ENCODE results near the gene NLRP9. TPM values are rescaled to one million over a fixed set of nuclear protein-coding genes. Genes with fewer than 3 reads are reported as not detected.

Gene NLRP9
- total and polyA plus RNA-seq, 2 of the 4 experiments (the other 2 are of a cell fraction), result not detected

GRCh38 chr19:55690769-55691545 is 47.2 kb downstream of the NLRP9 start (continued):
- no peak for TF ChIP-seq RCOR1 (IDR thresholded peaks at IDR 0.05; ENCODE audit: insufficient replicate concordance, low read length)

GRCh38 chr19:55690109-55690768 is 48.0 kb downstream of the NLRP9 start:
- H4K8ac ChIP-seq (ENCODE audit: low read depth in 2 of 2, low read length in 2 of 2), result no peak overlapping the region
- H3K9me3 ChIP-seq (ENCODE audit: control insufficient read depth, insufficient read depth, low read length), result no peaks in the 10 kb centered on the region
- no peak overlapping the region for H3K14ac ChIP-seq (replicated peaks; ENCODE audit: low read depth, low read length)
- dilution Hi-C loops (cut with HindIII; ENCODE audit: low sequenced_read_pairs, unreplicated experiment), result no loop called here
- no peak overlapping the region for H2BK5ac ChIP-seq (ENCODE audit: low read depth, low read length, poor library complexity, severe bottlenecking)
- 98% methylated on average over 8 of the region's 25 CpGs; no CpG with 5 or more reads in 1 of the 2 experiments for WGBS, 2 experiments (ENCODE audit: extremely low coverage in 2 of 2, insufficient read length in 1 of 2)
- H3K23ac ChIP-seq (ENCODE audit: low read depth, low read length), result no peak overlapping the region
- POLR2A ChIA-PET (ENCODE audit: unreplicated experiment), result no interaction called here
- no TSS peak for BruUV-seq (replicated peaks)
- peaks cover 9 to 24% of the 10 kb centered on the region in 2 experiments; a peak in 2 of 4 replicates for H3K79me1 ChIP-seq (ENCODE audit: low read depth in 1 of 2, low read length in 2 of 2)
- CTCF ChIA-PET, result no interaction called here
- H4K91ac ChIP-seq (ENCODE audit: insufficient read depth, low read depth, low read length), result no peak overlapping the region
- no peaks in the 10 kb centered on the region for H3K4me1 ChIP-seq (ENCODE audit: control insufficient read depth, insufficient read depth, low read length)
- no peak for ATAC-seq (ENCODE audit: low read depth)
- H3K4ac ChIP-seq (ENCODE audit: low read depth, low read length), result no peak overlapping the region
- no peaks in the 10 kb centered on the region for H3K9me1 ChIP-seq (ENCODE audit: insufficient read depth, low read length)
- no peaks in the 10 kb centered on the region for H3K27me3 ChIP-seq (ENCODE audit: control insufficient read depth, insufficient read depth, low read length)
- no peak overlapping the region for H2AK9ac ChIP-seq (replicated peaks; ENCODE audit: low read depth, low read length, poor library complexity)
- no peak overlapping the region for H3K56ac ChIP-seq (ENCODE audit: extremely low read depth, insufficient read depth, low read length)
- no peak overlapping the region for H3K4me2 ChIP-seq (ENCODE audit: low read depth, low read length)
- in situ Hi-C loops (cut with MboI; ENCODE audit: low sequenced_read_pairs), result loop anchor here (25.0 kb wide), 1 partner anchor 447 kb away; the partner anchor contains the start of gene ZNF444
- H3K18ac ChIP-seq (ENCODE audit: low read depth, low read length), result no peak overlapping the region
- H3K9ac ChIP-seq (ENCODE audit: low read depth, low read length), result no peak overlapping the region
- no peak overlapping the region for H4K5ac ChIP-seq (ENCODE audit: low read depth, low read length)
- no peak overlapping the region for H3K27ac ChIP-seq (ENCODE audit: insufficient read depth, low read length)
- no peak for DNase-seq
- H2BK20ac ChIP-seq (ENCODE audit: low read depth, low read length), result no peak overlapping the region
- H2AFZ ChIP-seq (replicated peaks; ENCODE audit: low read length, poor library complexity), result no peak overlapping the region
- no peak overlapping the region for H2AK5ac ChIP-seq (ENCODE audit: low read depth, low read length)
- H4K20me1 ChIP-seq (ENCODE audit: insufficient read depth, low read length), result peaks cover 31% of the 10 kb centered on the region
- peaks cover 71% of the 10 kb centered on the region for H3K36me3 ChIP-seq (ENCODE audit: control insufficient read depth, insufficient read depth, low read length)
- H2BK15ac ChIP-seq (ENCODE audit: low read depth, low read length), result no peak overlapping the region
- intact Hi-C loops (cut with micrococcal nuclease), result no loop called here
- no peak overlapping the region for H3K4me3 ChIP-seq (ENCODE audit: insufficient read depth, low read depth, low read length)
- H2BK120ac ChIP-seq (ENCODE audit: low read depth, low read length), result no peak overlapping the region
- no peak for TF ChIP-seq CEBPB (IDR thresholded peaks at IDR 0.05; ENCODE audit: low read depth, low read length)
- no peak for TF ChIP-seq RAD21 (IDR thresholded peaks at IDR 0.05; ENCODE audit: low read length)
- no peak for TF ChIP-seq NFE2L2 (IDR thresholded peaks at IDR 0.05; ENCODE audit: low read depth, low read length)
- TF ChIP-seq SMC3 (IDR thresholded peaks at IDR 0.05; ENCODE audit: low read depth, low read length), result no peak
- TF ChIP-seq USF2 (IDR thresholded peaks at IDR 0.05; ENCODE audit: low read depth, low read length), result no peak
- TF ChIP-seq MAZ (IDR thresholded peaks at IDR 0.05; ENCODE audit: borderline replicate concordance, low read depth, low read length), result no peak
- no peak for TF ChIP-seq POLR2A (IDR thresholded peaks at IDR 0.05; ENCODE audit: low read depth, low read length)
- TF ChIP-seq BHLHE40 (IDR thresholded peaks at IDR 0.05; ENCODE audit: low read depth, low read length), result no peak
- TF ChIP-seq RFX5 (IDR thresholded peaks at IDR 0.05; ENCODE audit: low read depth, low read length), result no peak
- TF ChIP-seq FOS (IDR thresholded peaks at IDR 0.05; ENCODE audit: low read depth, low read length), result no peak
- no peak for TF ChIP-seq MXI1 (IDR thresholded peaks at IDR 0.05; ENCODE audit: borderline replicate concordance, low read depth, low read length)
- TF ChIP-seq CTCF (conservative IDR thresholded peaks at IDR 0.05; ENCODE audit: low read depth, low read length), result no peak
- TF ChIP-seq RCOR1 (IDR thresholded peaks at IDR 0.05; ENCODE audit: insufficient replicate concordance, low read length), result no peak

All from IMR-90 (cell line).